ENCODE data around the gene ZNF554. TPM values are rescaled to one million over a fixed set of nuclear protein-coding genes. Genes with fewer than 3 reads are reported as not detected.

The ZNF554 gene
- total RNA-seq, 1 donor from 2014 or later, result 11.0 TPM

DNA sequence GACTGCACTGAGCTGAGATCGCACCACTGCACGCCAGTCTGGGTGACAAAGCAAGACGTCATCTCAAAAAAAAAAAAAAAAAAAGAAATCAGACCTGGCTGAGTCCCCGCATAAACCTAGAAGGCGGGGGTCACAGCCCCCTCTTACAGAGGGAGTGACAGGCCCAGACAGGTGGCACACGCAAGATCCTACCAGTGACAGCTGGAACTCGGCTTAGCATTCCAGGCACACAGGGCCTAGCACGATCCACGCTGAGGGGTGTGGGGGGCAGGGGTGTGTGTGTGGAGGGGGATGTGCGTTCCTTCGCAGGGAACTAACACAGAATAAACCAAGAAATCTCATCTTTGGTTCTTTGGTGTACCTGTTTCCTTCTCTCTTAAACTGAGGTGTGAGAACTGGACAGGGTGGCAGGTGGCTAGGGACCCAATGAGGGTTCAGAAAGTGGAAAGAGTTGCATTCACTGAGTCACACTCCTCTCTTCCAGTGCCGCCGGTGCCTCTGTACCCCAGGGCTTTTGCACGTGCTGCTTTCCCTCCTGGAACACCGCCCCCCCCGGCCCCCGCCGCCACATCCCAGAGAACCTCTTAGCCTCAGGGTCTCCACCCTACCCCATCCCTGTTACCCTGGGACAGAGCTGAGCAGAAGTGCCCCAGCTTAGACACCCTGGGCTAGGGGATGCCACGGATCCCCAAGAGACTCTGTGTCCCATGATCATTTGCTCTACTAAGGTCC lies 41.5 kb upstream of the ZNF554 start:
- no peaks in the 10 kb centered on the region for H3K4me1 ChIP-seq
- H3K9me3 Mint-ChIP-seq, result no peaks in the 10 kb centered on the region
- no peaks in the 10 kb centered on the region for H3K36me3 ChIP-seq
- peaks cover 12% of the 10 kb centered on the region for H3K36me3 Mint-ChIP-seq
- no peak overlapping the region for H3K27ac ChIP-seq
- no peaks in the 10 kb centered on the region for H3K27me3 ChIP-seq
- TF ChIP-seq EZH2 (IDR thresholded peaks at IDR 0.05) (no peak), EZH2phosphoT487 (IDR thresholded peaks at IDR 0.05) (no peak), CTCF (IDR thresholded peaks at IDR 0.05) (no peak)
- peaks cover 93% of the 10 kb centered on the region for H3K79me2 ChIP-seq (ENCODE audit: low read depth)
- H3K27me3 Mint-ChIP-seq (ENCODE audit: insufficient read depth, low read depth), result peaks cover 4% of the 10 kb centered on the region
- H2AFZ ChIP-seq (replicated peaks), result no peak overlapping the region
- no peak overlapping the region for H3K4me3 ChIP-seq
- H3K9ac ChIP-seq, result no peak overlapping the region
- peaks cover 26% of the 10 kb centered on the region for H3K4me1 Mint-ChIP-seq
- H3K9me3 ChIP-seq (ENCODE audit: low read depth), result no peaks in the 10 kb centered on the region
- H3K4me3 Mint-ChIP-seq, result no peak overlapping the region
- DNase-seq (ENCODE audit: low spot score), result no peak
- H3K4me2 ChIP-seq, result no peak overlapping the region
- no peak overlapping the region for H3K27ac Mint-ChIP-seq
- no peaks in the 10 kb centered on the region for H3F3A ChIP-seq (ENCODE audit: low read depth)
- H4K20me1 ChIP-seq (ENCODE audit: low read depth), result peaks cover 86% of the 10 kb centered on the region

GRCh38 chr19:2779121-2779740 lies 40.4 kb upstream of the ZNF554 start:
- no peak overlapping the region for H3K4me3 Mint-ChIP-seq
- H3K27me3 Mint-ChIP-seq (ENCODE audit: insufficient read depth, low read depth), result peaks cover 7% of the 10 kb centered on the region
- Histone ChIP-seq H3K9me3 (ENCODE audit: low read depth) (no peaks in the 10 kb centered on the region), H3K36me3 (no peaks in the 10 kb centered on the region), H3K9ac (no peak overlapping the region), H3F3A (ENCODE audit: low read depth) (peaks cover 9% of the 10 kb centered on the region), H3K27ac (no peak overlapping the region), H3K27me3 (no peaks in the 10 kb centered on the region), H4K20me1 (ENCODE audit: low read depth) (peaks cover 82% of the 10 kb centered on the region), H3K4me2 (no peak overlapping the region), H3K79me2 (ENCODE audit: low read depth) (peaks cover 88% of the 10 kb centered on the region), H3K4me1 (no peaks in the 10 kb centered on the region), H3K4me3 (no peak overlapping the region), H2AFZ (replicated peaks) (no peak overlapping the region)
- H3K27ac Mint-ChIP-seq, result no peak overlapping the region
- no peak for TF ChIP-seq EZH2phosphoT487 (IDR thresholded peaks at IDR 0.05)
- no peak for TF ChIP-seq CTCF (IDR thresholded peaks at IDR 0.05)
- no peak for TF ChIP-seq EZH2 (IDR thresholded peaks at IDR 0.05)
- DNase-seq (ENCODE audit: low spot score), result no peak
- H3K9me3 Mint-ChIP-seq, result no peaks in the 10 kb centered on the region
- H3K4me1 Mint-ChIP-seq, result peaks cover 35% of the 10 kb centered on the region
- peaks cover 12% of the 10 kb centered on the region for H3K36me3 Mint-ChIP-seq

GRCh38 chr19:2780284-2780683 lies 39.4 kb upstream of the ZNF554 start:
- no peak overlapping the region for H2AFZ ChIP-seq (replicated peaks)
- peaks cover 72% of the 10 kb centered on the region for H4K20me1 ChIP-seq (ENCODE audit: low read depth)
- H3K27ac ChIP-seq, result no peak overlapping the region
- H3K79me2 ChIP-seq (ENCODE audit: low read depth), result peaks cover 78% of the 10 kb centered on the region
- no peak overlapping the region for H3K4me3 Mint-ChIP-seq
- H3K27ac Mint-ChIP-seq, result peak overlapping the region; percentile 7
- H3K27me3 ChIP-seq, result no peaks in the 10 kb centered on the region
- no peak for TF ChIP-seq EZH2 (IDR thresholded peaks at IDR 0.05)
- TF ChIP-seq CTCF (IDR thresholded peaks at IDR 0.05), result no peak
- TF ChIP-seq EZH2phosphoT487 (IDR thresholded peaks at IDR 0.05), result no peak
- H3K36me3 ChIP-seq, result no peaks in the 10 kb centered on the region
- H3K9me3 ChIP-seq (ENCODE audit: low read depth), result no peaks in the 10 kb centered on the region
- H3K36me3 Mint-ChIP-seq, result peaks cover 8% of the 10 kb centered on the region
- peaks cover 17% of the 10 kb centered on the region for H3F3A ChIP-seq (ENCODE audit: low read depth)
- H3K9me3 Mint-ChIP-seq, result no peaks in the 10 kb centered on the region
- H3K4me2 ChIP-seq, result no peak overlapping the region
- no peak overlapping the region for H3K4me3 ChIP-seq
- H3K4me1 ChIP-seq, result no peaks in the 10 kb centered on the region
- H3K9ac ChIP-seq, result no peak overlapping the region
- peaks cover 40% of the 10 kb centered on the region for H3K4me1 Mint-ChIP-seq
- DNase-seq (ENCODE audit: low spot score), result no peak
- H3K27me3 Mint-ChIP-seq (ENCODE audit: insufficient read depth, low read depth), result peaks cover 7% of the 10 kb centered on the region

Measured in neural progenitor cell (in vitro differentiated cells).